HG02840 (cell line): Measurements from ENCODE around the gene ZBTB38.

ENCODE experiments used
- ATAC-seq: cut with Tn5 transposase; IDR thresholded peaks from one replicate; pipeline ENCODE4 v1.9.1; 2021; ENCODE audit warnings: mild to moderate bottlenecking, moderate library complexity, moderate number of reproducible peaks; ENCODE audit not compliant: unreplicated experiment, low FRiP score

The ZBTB38 gene

GRCh38 chr3:141414800-141415462 lies 46.6 kb downstream of the ZBTB38 start:
- ATAC-seq = no peak

- ATAC-seq = no peak
Measured at GRCh38 chr3:141415953-141416352, 47.6 kb downstream of the ZBTB38 start.
